ENCODE results near the gene OR5M10.
"Not testable (repeated sequence)": the region's sequence is repeated elsewhere in the genome, so short reads cannot be mapped to it uniquely, and the experiment has no call there.

Gene OR5M10

DNA sequence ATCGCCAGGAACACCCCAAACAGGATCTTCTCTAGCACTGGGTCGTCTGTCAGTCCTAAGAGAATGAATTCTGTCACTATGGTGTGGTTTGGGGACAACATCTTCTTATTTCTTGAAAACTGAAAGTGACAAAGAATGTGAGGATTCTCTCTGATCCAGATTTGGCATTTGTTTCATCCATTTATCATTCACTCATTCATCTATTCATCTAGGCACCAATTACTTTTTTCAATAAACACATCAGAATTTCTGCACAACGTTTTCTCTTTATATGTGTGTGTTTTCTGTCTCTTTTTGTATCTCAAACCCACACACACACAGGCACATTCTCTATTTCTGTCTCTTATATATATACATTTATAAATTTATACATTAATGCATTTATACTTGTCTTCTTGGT, at the start of gene OR5M10:
TSS of gene OR5M10 (minus strand) at position 101 of the 400 bp plus-strand sequence. CDS start at position 101, 0 bp downstream.
- no peak for DNase-seq

DNA sequence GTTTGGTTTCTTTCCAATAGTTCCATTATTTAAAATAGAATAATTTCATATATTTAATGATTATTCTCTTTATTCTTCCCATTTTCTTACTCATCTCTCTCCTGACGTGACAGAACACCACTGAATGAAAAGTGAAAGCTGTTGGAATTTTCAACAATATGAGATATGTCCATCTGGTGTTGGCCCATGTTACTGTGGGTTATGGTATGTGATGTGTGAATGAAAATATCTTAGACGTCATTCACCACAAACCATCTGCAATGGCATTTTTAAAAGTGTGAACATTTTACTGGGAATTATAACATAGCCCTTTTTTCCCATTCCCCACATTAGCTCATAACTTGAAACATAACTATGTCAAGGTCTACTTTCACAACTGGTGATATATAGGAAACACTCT, 48.4 kb upstream of the OR5M10 start:
- DNase-seq = no peak

DNA sequence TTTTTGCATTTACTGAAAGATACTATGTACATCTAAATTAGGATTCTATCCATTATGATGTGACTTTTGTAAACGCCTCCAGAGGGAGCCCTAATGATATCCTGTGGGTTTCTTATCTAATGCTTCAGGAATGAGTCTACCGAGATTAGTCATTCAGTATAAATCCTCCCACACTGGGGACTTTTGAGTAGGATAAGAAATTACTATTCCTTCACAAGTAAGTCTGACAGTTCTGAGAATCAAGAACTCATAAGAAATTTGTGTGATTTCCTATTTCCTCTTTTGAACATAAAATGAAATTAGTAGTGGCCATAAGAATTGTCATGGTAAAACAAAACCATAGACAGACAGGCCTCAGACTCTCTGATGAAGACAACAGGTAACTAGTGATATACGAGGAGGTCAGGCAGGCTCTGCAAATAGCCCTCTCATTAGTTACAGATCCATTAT, 47.2 kb upstream of the OR5M10 start:
- DNase-seq = peak; percentile 59 to 63

DNA sequence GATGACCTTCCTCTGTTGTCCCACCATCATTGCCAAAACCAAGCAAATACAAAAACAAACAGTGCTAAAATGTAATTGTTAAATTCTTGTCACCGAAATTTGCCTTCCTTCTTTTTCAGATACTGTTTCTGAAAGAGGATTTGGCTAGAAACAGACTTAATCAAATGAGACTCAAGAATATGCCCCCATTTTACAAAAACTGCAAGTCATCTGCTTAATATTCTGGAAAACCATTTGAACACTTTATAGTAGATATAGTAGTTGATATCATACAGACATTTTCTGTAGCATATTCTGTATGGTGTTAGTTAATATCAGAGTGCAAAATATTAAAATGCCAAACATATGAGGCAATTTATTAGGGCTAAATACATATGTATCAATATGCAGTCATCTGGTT, 33.7 kb upstream of the OR5M10 start:
- no peak for DNase-seq

DNA sequence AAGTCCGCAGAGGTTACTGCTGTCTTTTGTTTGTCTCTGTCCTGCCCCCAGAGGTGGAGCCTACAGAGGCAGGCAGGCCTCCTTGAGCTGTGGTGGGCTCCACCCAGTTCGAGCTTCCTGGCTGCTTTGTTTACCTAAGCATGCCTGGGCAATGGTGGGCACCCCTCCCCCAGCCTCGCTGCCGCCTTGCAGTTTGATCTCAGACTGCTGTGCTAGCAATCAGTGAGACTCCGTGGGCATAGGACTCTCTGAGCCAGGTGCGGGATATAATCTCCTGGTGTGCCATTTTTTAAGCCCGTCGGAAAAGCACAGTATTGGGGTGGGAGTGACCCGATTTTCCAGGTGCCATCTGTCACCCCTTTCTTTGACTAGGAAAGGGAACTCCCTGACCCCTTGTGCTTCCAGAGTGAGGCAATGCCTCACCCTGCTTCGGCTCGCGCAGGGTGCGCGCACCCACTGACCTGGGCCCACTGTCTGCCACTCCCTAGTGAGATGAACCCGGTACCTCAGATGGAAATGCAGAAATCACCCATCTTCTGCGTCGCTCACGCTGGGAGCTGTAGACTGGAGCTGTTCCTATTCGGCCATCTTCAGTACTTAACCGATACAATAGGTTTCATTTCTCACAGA, 14.7 kb upstream of the OR5M10 start:
- DNase-seq = not testable (repeated sequence)

DNA sequence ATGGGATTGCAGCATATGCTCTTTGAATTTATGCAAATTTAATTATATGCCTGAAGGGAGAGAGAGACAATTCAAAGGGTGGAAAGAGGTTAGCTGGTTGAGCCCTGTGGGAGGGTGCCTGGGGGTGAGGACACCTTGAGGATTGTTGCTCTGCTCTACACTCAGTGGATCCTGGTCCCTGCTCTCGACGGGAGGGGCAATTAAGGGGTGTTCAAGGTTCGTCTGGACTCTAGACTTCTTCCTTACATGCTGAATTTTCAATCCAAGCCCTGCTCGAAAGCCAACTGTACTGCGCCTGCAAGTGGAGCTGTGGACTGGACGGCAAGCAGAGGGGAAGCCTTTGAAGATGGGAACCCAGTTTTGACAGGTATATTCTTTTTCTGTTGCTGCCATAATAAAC, 18.9 kb downstream of the OR5M10 start:
- no peak for DNase-seq

DNA sequence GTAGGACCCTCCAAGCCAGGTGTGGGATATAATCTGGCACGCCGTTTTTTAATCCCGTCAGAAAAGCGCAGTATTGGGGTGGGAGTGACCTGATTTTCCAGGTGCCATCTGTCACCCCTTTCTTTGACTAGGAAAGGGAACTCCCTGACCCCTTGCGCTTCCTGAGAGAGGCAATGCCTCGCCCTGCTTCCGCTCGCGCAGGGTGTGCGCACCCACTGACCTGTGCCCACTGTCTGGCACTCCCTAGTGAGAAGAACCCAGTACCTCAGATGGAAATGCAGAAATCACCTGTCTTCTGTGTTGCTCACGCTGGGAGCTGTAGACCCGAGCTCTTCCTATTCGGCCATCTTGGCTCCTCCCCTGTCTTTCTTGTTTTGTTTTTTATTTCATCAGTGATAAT, 22.8 kb downstream of the OR5M10 start:
- not testable (repeated sequence) for DNase-seq

DNA sequence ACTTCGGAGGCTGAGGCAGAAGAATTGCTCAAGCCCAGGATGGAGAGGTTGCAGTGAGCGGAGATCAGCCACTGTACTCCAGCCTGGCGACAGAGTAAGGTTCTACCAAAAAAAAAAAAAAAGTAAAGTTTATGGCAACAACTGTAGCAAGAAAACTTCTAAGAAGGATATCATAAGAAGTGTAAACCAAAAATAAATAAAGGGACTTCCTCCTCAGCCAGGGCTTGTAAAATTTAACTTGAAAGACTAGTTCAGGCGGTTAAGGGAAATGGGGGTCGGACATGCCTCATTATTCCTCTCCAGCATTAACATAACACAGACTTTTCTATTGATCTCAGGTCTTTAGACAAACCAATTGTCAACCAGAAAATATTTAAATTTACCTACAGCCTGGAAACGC, 32.0 kb downstream of the OR5M10 start:
- no peak for DNase-seq

DNA sequence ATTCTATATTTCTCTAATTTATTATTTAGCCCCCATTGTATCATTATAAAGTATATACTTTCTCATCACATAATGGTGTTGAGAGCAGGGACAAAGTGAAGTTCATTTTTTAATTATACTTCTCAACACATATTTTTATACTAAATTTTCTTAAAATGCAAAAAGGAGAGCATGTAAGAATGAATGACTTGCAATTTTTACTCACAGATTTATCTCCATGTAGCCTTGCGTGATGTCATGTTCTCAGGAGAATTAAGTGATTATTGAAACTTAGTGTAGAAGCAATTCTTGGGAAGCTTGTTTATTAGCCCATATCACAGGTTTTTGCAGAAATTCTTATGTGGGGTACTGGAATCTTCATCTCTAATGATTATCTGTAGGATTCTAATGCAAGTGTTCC, 33.8 kb downstream of the OR5M10 start:
- DNase-seq = no peak

DNA sequence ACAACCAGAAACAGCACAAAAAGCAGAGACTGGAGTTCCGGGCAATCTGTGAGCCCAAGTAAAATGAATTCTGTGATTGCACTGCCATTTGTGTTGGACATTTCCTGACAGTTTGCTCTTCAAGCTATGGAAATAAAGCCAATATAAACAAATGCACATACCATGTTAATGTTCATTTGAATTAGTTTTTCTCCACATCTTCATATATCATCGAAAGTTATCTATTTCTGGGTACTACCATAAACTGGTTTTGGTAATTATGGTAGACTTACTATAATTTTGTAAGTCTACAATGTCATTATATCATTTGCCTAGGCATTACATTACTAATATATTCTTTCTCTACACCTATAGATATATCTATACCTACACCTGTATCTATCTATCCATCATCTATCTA, 34.4 kb downstream of the OR5M10 start, which contains the start of gene OR5M11:
TSS of gene OR5M11 (minus strand) at position 101 of the 400 bp plus-strand sequence. CDS start at position 101, 0 bp downstream.
- no peak for DNase-seq

DNA sequence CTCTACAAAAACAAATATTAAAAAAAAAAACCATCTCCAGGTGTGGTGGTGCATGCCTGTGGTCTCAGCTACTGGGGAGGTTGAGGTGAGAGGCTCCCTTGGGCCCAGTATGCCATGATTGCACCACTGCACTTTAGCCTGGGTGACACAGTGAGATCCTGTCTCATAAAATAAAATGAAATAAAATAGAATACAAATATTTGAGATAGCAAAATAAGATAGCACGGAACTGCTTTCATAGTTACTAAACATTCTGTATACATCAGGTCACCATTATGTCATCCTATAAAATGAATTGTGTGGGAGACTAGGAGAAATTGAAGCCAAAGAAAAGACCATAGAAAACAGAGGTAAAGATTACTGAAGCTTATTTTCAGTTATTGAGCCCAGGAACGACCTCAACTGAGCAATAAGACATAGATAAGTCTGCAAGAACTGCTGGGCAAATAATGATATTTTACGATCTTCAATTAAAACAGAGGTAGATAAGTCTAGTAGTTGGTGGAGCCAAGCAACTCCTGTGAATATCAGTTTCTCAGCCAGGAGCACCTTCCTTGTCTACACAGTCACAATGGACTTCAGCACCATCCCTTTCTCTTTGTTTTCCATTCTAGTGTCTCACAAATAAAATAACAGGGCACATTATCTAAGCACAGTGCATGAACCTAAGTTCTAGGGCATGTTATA, 44.3 kb downstream of the OR5M10 start:
- no peak for DNase-seq

DNA sequence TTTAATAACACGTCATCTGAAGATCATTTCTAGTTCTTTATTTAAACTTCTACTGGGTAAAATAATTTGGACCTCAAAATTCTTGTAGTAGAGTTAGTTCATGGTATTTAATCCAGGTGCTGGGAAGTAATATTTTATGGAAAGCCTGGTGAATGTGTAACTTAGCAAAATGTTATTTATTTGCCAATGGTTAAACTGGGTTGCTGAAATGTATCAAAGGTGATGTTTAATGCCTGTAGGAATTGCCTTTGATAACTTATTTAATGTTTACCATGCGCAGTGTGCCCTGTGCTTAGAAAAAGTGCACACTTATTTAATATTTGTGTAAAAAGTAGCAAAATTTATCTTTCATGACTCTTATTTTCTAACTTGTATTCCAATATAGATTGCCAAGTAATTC, 45.7 kb downstream of the OR5M10 start:
- no peak for DNase-seq
